ENCODE data around the gene SUN1.
A peak's percentile ranks its signal among the peaks of the same experiment; 100 is the strongest.
"Not testable (repeated sequence)": the region's sequence is repeated elsewhere in the genome, so short reads cannot be mapped to it uniquely, and the experiment has no call there.

SUN1 gene

DNA sequence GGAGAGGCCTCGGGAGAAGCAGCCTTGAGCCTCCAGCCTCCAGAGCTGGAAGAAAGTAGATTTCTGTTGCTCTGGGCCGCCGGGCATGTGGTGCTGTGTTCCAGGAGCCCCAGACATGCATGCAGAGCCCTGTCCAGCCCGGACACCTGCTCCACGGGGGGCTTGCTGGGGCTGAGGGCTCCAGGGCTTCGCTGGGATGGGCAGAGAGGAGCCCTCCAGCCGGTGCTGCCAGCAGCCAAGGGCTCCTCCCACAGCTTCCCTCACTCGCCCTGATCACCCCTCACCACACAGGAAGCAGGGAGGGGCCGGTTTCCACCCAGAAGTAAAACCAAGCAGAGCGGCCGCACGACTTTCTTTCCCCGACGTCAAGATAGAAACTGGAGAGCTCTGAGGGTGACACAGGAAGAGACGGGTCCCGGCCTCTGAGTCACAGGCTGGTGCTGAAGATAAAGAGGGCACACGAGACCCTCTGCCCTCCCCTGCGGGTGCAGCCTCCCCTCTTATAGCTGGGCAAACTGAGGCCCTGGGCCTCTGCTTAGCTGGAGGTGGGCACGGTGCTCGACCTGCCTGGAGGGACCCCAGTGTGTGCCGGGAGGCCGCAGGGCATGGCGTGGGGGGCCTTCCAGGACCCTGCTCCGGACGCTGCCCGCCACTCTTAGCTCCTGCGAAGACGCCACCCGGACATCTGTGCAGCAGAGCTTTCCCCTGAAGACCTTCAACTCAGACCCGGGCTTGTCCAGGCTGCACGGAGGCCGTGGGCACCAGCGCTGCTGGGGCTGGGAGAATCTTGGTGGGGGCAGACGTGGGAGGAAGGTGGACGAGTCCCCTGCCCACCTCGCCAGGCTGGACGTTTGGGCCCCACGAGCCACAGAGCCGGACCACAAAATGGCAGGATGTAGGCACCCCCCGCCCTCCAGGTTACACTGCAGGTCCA, 91.1 kb downstream of the SUN1 start:
- DNase-seq: peak; percentile 95
- in situ Hi-C loops (cut with MboI; ENCODE audit: low pct_unique_long_range_greater_than_20kb, low sequenced_read_pairs): no loop called here

DNA sequence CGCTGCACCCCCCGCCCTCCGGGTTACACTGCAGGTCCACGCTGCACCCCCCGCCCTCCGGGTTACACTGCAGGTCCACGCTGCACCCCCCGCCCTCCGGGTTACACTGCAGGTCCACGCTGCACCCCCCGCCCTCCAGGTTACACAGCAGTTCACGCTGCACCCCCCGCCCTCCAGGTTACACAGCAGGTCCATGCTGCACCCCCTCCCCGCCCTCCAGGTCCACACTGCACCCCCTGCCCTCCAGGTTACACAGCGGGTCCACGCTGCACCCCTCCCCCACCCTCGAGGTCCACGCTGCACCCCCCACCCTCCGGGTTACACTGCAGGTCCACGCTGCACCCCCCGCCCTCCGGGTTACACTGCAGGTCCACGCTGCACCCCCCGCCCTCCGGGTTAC, 91.8 kb downstream of the SUN1 start:
- in situ Hi-C loops (cut with MboI; ENCODE audit: low pct_unique_long_range_greater_than_20kb, low sequenced_read_pairs): not testable (repeated sequence)

More for the DNA sequence above, 91.8 kb downstream of the SUN1 start:
- DNase-seq: not testable (repeated sequence)
